AG04450 (cell line): ENCODE results near the gene SPINK2. TPM values are rescaled to one million over a fixed set of nuclear protein-coding genes. Genes with fewer than 3 reads are reported as not detected.

ENCODE experiments used
- CTCF ChIA-PET: fragments of 300-600, 350-600 bp; formaldehyde crosslinking; extraction: SDS; loops from one replicate; lab custom pipeline; 2022; ENCODE audit warnings: antibody characterized with exemption, inconsistent platforms; lab: Charles Lee
- POLR2A ChIA-PET: fragments of 350-600 bp; formaldehyde crosslinking; extraction: SDS; loops from one replicate; lab custom pipeline; 2021; ENCODE audit warnings: antibody characterized with exemption, inconsistent platforms; lab: Yijun Ruan, JAX
- DNase-seq: peaks from one replicate; pipeline ENCODE4 v3.0.0-alpha.2; 2011; ENCODE audit warnings: low read depth, low spot score
- H3K27ac ChIP-seq: one replicate; pipeline ENCODE4 v1.5.1; 2012; ENCODE audit warnings: low read depth, low read length, control low read depth
- H3K27me3 ChIP-seq: one replicate; pipeline ENCODE4 v1.6.0; 2012; ENCODE audit warnings: low read length; ENCODE audit not compliant: control insufficient read depth, insufficient read depth
- H3K4me3 ChIP-seq: 2 replicates; pipeline ENCODE4 v1.5.1; 2011; ENCODE audit warnings: mild to moderate bottlenecking, low read depth, low read length, control low read depth
- H3K9me3 ChIP-seq: 2 replicates; pipeline ENCODE4 v1.5.1; 2012; ENCODE audit warnings: low read length; ENCODE audit not compliant: control insufficient read depth, insufficient read depth
- polyA plus RNA-seq: library from polyadenylated mRNA; depleted of rRNA; stranded (reverse); fragments of >200 nt; gene quantifications from 2 replicates; pipeline ENCODE4 v1.2.3, GENCODE V29; 2011
- TF ChIP-seq, protein P1 (sequence below): IDR thresholded peaks from 2 replicates; pipeline ENCODE4 v1.5.1; 2011; ENCODE audit warnings: low read depth, low read length, control low read depth, inconsistent platforms

Gene SPINK2
- polyA plus RNA-seq, 1 experiment: not detected

DNA sequence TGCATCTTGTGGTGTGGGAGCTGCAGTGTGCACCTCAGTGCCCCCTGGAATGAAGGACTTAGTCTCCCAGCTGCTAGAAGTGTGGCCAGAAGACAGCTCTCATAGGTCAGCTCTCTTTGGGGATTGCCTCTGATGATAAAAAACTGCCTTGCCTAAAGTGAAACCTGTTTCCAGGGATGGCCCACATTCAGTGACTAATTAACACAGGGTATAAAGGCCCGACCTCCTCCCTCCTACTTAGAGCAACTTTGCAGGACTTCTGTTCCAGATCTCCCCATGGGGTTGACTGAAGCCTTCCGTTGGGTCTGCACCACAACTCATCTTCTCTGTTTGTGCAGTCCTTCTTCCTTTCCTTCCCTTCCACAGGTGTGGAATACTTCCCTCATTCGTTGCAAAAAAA, 53.2 kb downstream of the SPINK2 start:
- Histone ChIP-seq H3K9me3 (no peaks in the 10 kb centered on the region), H3K27me3 (no peaks in the 10 kb centered on the region), H3K27ac (no peak overlapping the region), H3K4me3 (no peak overlapping the region)
- no peak for DNase-seq
- ChIA-PET CTCF (no interaction called here), POLR2A (no interaction called here)
- TF ChIP-seq, protein P1, sequence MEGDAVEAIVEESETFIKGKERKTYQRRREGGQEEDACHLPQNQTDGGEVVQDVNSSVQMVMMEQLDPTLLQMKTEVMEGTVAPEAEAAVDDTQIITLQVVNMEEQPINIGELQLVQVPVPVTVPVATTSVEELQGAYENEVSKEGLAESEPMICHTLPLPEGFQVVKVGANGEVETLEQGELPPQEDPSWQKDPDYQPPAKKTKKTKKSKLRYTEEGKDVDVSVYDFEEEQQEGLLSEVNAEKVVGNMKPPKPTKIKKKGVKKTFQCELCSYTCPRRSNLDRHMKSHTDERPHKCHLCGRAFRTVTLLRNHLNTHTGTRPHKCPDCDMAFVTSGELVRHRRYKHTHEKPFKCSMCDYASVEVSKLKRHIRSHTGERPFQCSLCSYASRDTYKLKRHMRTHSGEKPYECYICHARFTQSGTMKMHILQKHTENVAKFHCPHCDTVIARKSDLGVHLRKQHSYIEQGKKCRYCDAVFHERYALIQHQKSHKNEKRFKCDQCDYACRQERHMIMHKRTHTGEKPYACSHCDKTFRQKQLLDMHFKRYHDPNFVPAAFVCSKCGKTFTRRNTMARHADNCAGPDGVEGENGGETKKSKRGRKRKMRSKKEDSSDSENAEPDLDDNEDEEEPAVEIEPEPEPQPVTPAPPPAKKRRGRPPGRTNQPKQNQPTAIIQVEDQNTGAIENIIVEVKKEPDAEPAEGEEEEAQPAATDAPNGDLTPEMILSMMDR: no peak

DNA sequence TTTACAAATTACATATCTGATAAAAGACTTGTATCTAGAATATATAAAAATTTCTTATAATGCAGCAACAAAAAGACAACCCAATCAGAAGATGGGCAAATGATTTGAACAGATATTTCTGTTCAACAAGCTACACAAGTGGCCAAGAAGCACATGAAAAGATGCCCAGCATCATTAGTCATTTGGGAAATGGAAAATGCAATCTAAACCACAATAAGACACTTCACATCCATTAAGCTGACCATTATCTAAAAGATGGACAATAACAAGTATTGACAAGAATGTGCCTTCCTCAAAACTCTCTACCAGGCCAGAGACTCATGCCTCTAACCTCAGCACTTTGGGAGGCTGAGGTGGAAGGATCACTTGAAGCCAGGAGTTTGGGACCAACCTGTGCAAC, 53.9 kb downstream of the SPINK2 start:
- H3K4me3 ChIP-seq: no peak overlapping the region
- H3K27ac ChIP-seq: no peak overlapping the region
- no peaks in the 10 kb centered on the region for H3K27me3 ChIP-seq
- H3K9me3 ChIP-seq: no peaks in the 10 kb centered on the region
- DNase-seq: no peak
- TF ChIP-seq, protein P1: no peak
- CTCF ChIA-PET: interaction anchor here (0.6 kb wide), 1 partner anchor 24 kb away, joined by 3 read pairs; no protein-coding TSS in a partner anchor
- POLR2A ChIA-PET: no interaction called here

DNA sequence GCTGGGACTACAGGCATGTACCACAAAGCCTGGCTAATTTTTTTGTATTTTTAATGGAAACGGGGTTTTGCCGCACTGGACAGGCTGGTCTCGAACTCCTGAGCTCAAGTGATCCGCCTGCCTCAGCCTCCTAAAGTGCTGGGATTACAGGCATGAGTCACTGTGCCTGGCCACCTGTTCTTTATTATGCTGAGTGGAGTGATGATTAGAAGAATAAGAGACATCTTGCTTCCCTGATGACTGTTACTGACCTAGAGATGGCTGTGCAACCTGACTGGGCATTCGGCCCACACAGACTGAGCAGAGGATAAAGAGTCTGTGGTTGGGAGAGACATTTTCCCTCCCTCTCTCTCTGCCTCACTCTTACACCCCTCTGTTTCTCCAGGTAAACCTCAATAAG, 56.7 kb downstream of the SPINK2 start:
- Histone ChIP-seq H3K27ac (no peak overlapping the region), H3K27me3 (no peaks in the 10 kb centered on the region), H3K9me3 (no peaks in the 10 kb centered on the region), H3K4me3 (no peak overlapping the region)
- CTCF ChIA-PET: interaction anchor here (1.4 kb wide), 1 partner anchor 35 kb away, joined by 3 read pairs; no protein-coding TSS in a partner anchor
- TF ChIP-seq, protein P1: no peak
- DNase-seq: no peak
- POLR2A ChIA-PET: no interaction called here

DNA sequence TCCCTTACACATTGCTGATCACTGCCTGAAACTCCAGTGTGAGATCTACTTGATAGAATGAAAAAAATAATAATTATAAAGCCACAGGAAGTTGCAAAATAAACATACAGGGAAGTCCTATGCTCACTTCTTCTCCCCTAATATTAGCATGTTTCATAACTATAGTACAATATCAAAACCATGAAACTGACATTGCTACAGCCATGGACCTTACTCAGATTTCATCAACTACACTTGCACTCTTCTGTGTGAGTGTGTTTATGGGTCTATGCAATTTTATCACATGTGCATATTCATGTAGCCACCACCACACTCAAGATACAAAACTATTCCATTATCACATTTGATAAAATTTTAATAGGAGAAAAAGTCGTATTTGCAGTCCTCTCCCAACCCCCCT, 57.3 kb downstream of the SPINK2 start:
- Histone ChIP-seq H3K27ac (no peak overlapping the region), H3K4me3 (no peak overlapping the region), H3K9me3 (no peaks in the 10 kb centered on the region), H3K27me3 (no peaks in the 10 kb centered on the region)
- ChIA-PET CTCF (interaction anchor here (1.4 kb wide), 1 partner anchor 35 kb away, joined by 3 read pairs; no protein-coding TSS in a partner anchor), POLR2A (no interaction called here)
- TF ChIP-seq, protein P1: no peak
- DNase-seq: no peak

DNA sequence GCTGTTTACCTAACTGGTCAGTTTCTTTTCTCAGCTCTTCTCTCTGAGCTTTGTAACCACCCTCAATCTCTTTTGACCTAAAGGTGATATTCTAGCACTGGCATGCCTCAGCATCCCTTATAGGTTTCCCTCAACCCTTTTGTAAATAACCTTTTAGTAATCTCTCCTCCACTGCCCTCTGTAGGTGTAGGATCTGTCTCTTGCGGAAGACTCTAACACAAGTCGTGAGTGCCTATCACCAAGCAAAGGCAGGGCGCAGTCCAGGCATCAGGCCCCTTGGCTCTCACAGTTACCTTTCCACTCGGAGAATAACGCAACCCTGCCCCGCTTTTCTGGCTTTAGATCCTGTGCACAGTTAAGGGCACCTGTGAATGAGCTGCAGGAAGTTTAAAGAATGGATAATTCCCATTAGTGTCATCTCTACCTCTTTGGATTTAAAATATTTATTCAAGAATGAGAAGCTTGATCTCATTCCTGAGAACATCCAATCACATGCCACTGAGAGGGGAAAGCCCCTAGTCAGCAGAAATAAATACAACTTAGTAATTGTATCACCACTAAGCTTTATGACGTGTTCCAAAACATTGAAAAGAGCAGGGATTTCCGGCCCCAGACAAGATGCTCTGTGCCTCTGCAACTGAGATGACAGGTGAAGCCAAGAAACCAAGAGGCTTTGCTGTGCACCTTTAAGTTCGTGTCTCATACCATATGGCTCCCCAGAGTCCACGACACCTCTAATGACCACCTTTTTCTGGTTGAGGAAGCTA, 58.8 kb downstream of the SPINK2 start:
- TF ChIP-seq, protein P1: no peak
- Histone ChIP-seq H3K27ac (no peak overlapping the region), H3K27me3 (no peaks in the 10 kb centered on the region), H3K9me3 (no peaks in the 10 kb centered on the region), H3K4me3 (no peak overlapping the region)
- no peak for DNase-seq
- POLR2A ChIA-PET: no interaction called here
- CTCF ChIA-PET: interaction anchor here (1.8 kb wide), 1 partner anchor 37 kb away, joined by 5 read pairs; no protein-coding TSS in a partner anchor
